ENCODE data around the gene RAI14. TPM values are rescaled to one million over a fixed set of nuclear protein-coding genes. Genes with fewer than 3 reads are reported as not detected.

Gene RAI14
- total RNA-seq, 4 donors from 2014 or later: 1.1 to 3.6 (median 1.7) TPM

DNA sequence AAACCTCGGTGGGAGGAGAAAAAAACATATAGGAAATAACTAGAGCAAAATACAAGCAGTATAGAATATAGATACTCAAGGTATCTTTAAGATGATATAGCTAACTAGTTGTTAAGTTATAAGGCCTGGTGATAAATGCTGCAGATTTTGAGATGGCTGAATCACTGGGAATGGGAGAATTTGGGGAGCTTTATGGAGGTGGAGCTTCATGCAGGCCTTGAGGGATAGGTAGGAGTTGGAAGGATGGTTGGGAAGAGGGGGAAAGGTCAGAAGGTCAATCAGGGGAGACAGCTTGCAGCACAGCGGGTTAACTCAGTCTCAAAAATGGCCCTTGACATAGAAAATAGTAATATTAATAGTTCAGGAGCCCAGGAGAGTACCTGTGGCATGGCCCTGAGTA lies 34.8 kb downstream of the RAI14 start:
- Histone ChIP-seq H3K4me3 (no peak overlapping the region), H3K27me3 (no peaks in the 10 kb centered on the region), H3K36me3 (no peaks in the 10 kb centered on the region), H3K27ac (no peak overlapping the region), H3K4me1 (no peaks in the 10 kb centered on the region), H3K9me3 (no peaks in the 10 kb centered on the region)
- in situ Hi-C loops (cut with MboI; ENCODE audit: low sequenced_read_pairs in 4 of 4): no loop called here
- intact Hi-C loops (cut with DNase I; ENCODE audit: low total_unique reads): no loop called here
- ATAC-seq (no peak), DNase-seq (no peak)
- TF ChIP-seq POLR2A (IDR thresholded peaks at IDR 0.05) (no peak), CTCF (IDR thresholded peaks at IDR 0.05 in 4 of 5, conservative IDR thresholded peaks at IDR 0.05 in 1 of 5) (no peak)

GRCh38 chr5:34691326-34691725 lies 35.2 kb downstream of the RAI14 start:
- intact Hi-C loops (cut with DNase I; ENCODE audit: low total_unique reads): no loop called here

GRCh38 chr5:34692786-34693185 lies 36.7 kb downstream of the RAI14 start:
- in situ Hi-C loops (cut with MboI; ENCODE audit: low sequenced_read_pairs in 4 of 4) (no loop called here), intact Hi-C loops (cut with DNase I; ENCODE audit: low total_unique reads) (no loop called here)
- no peaks in the 10 kb centered on the region for H3K36me3 ChIP-seq
- no peaks in the 10 kb centered on the region for H3K27me3 ChIP-seq
- no peak overlapping the region for H3K4me3 ChIP-seq
- no peak for ATAC-seq
- no peaks in the 10 kb centered on the region for H3K9me3 ChIP-seq
- no peaks in the 10 kb centered on the region for H3K4me1 ChIP-seq
- H3K27ac ChIP-seq: no peak overlapping the region
- TF ChIP-seq POLR2A (IDR thresholded peaks at IDR 0.05) (no peak), CTCF (IDR thresholded peaks at IDR 0.05 in 4 of 5, conservative IDR thresholded peaks at IDR 0.05 in 1 of 5) (no peak)
- no peak for DNase-seq

More at GRCh38 chr5:34691326-34691725, 35.2 kb downstream of the RAI14 start:
- Histone ChIP-seq H3K4me3 (no peak overlapping the region), H3K27me3 (no peaks in the 10 kb centered on the region), H3K4me1 (no peaks in the 10 kb centered on the region), H3K27ac (no peak overlapping the region), H3K9me3 (no peaks in the 10 kb centered on the region), H3K36me3 (no peaks in the 10 kb centered on the region)
- DNase-seq (no peak), ATAC-seq (no peak)
- TF ChIP-seq CTCF (IDR thresholded peaks at IDR 0.05 in 4 of 5, conservative IDR thresholded peaks at IDR 0.05 in 1 of 5): no peak
- TF ChIP-seq POLR2A (IDR thresholded peaks at IDR 0.05): no peak
- in situ Hi-C loops (cut with MboI; ENCODE audit: low sequenced_read_pairs in 4 of 4): no loop called here

DNA sequence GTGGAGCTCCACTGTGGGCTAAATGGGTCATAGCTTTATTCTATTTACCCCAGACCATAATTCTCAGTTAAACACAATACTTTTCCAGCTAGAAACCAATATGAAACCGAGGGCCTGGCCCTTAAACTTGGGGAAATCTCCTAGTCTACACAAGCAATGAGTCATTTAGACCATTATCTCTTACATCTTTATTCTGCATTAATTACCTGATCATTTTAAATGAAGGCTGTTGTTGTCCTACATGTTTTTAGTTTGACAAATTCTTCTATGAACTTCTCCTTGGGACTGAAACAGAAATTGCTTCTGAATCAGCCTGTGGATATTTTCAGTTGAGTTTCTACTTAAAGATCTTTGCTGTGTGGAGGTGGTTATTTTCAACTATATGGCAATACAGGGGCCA lies 37.9 kb downstream of the RAI14 start:
- Histone ChIP-seq H3K27ac (no peak overlapping the region), H3K4me3 (no peak overlapping the region), H3K27me3 (no peaks in the 10 kb centered on the region), H3K36me3 (no peaks in the 10 kb centered on the region), H3K9me3 (no peaks in the 10 kb centered on the region), H3K4me1 (no peaks in the 10 kb centered on the region)
- DNase-seq: no peak
- ATAC-seq: no peak
- in situ Hi-C loops (cut with MboI; ENCODE audit: low sequenced_read_pairs in 4 of 4) (no loop called here), intact Hi-C loops (cut with DNase I; ENCODE audit: low total_unique reads) (no loop called here)
- TF ChIP-seq POLR2A (IDR thresholded peaks at IDR 0.05) (no peak), CTCF (IDR thresholded peaks at IDR 0.05 in 4 of 5, conservative IDR thresholded peaks at IDR 0.05 in 1 of 5) (no peak)

DNA sequence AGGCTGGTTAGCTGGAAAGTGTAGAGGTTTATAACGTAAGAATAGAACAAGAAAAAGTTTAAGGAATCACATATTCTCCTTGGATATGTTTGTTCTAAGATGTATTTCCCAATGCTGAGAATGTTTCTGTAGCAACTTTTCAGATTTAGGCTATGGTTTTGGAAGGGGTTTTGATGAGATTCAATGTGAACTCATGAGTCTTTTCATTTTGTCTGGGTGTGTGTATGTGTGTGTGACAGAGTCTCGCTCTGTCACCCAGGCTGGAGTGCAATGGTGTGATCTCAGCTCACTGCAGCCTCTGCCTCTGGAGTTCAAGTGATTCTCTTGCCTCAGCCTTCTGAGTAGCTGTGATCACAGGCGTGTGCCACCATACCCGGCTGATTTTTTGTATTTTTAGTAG lies 38.6 kb downstream of the RAI14 start:
- in situ Hi-C loops (cut with MboI; ENCODE audit: low sequenced_read_pairs in 4 of 4): no loop called here
- H3K4me3 ChIP-seq: no peak overlapping the region
- DNase-seq (no peak), ATAC-seq (no peak)
- no peaks in the 10 kb centered on the region for H3K4me1 ChIP-seq
- H3K27ac ChIP-seq: no peak overlapping the region
- no peak for TF ChIP-seq CTCF (IDR thresholded peaks at IDR 0.05 in 4 of 5, conservative IDR thresholded peaks at IDR 0.05 in 1 of 5)
- TF ChIP-seq POLR2A (IDR thresholded peaks at IDR 0.05): no peak
- H3K9me3 ChIP-seq: no peaks in the 10 kb centered on the region
- no peaks in the 10 kb centered on the region for H3K27me3 ChIP-seq
- intact Hi-C loops (cut with DNase I; ENCODE audit: low total_unique reads): no loop called here
- no peaks in the 10 kb centered on the region for H3K36me3 ChIP-seq
